ENCODE results near the gene MLPH.

- TF ChIP-seq POLR2A (IDR thresholded peaks at IDR 0.05; ENCODE audit: low read length) = no peak
- no peak for TF ChIP-seq GATA1 (IDR thresholded peaks at IDR 0.05; ENCODE audit: low read depth, low read length)
Measured at GRCh38 chr2:237478979-237479378, 8.1 kb upstream of the MLPH start.

All from erythroblast (primary cell).